GM12891 (cell line): ENCODE results near the gene KRTAP5-11.
"Not testable (repeated sequence)": the region's sequence is repeated elsewhere in the genome, so short reads cannot be mapped to it uniquely, and the experiment has no call there.

Source experiments
- PAX5 ChIP-seq: IDR thresholded peaks from 2 replicates; pipeline ENCODE4 v1.6.1; 2011; ENCODE audit warnings: low read length, moderate library complexity, mild to moderate bottlenecking; ENCODE audit not compliant: insufficient read depth, severe bottlenecking
- POLR2A ChIP-seq: IDR thresholded peaks from 2 replicates; pipeline ENCODE4 v1.6.1; 2011; ENCODE audit warnings: low read depth, low read length, control low read depth
- POLR2AphosphoS5 ChIP-seq: IDR thresholded peaks from 2 replicates; pipeline ENCODE4 v1.6.1; 2011; ENCODE audit warnings: low read depth, low read length, control low read depth

GRCh38 chr11:71540521-71541304, 42.0 kb downstream of the KRTAP5-11 start:
- TF ChIP-seq PAX5, POLR2A, POLR2AphosphoS5: not testable (repeated sequence)
